Neural cell (in vitro differentiated cells): ENCODE measurements around the gene SIAE. TPM values are rescaled to one million over a fixed set of nuclear protein-coding genes. Genes with fewer than 3 reads are reported as not detected.

Experiments used
- H2AFZ ChIP-seq: fragments of 200-600, 300-800 bp; sonication (generic), shearing (Covaris generic); 2 replicates; pipeline ENCODE4 v1.6.0; 2014; ENCODE audit warnings: low read depth, mild to moderate bottlenecking, antibody characterized with exemption, low read length, moderate library complexity
- H3F3A ChIP-seq: fragments of 200-600 bp; shearing (Covaris generic); 2 replicates; pipeline ENCODE4 v1.6.1; 2016; ENCODE audit warnings: mild to moderate bottlenecking, moderate library complexity, mixed read lengths, antibody characterized with exemption, low read length; ENCODE audit not compliant: insufficient read depth, poor library complexity, severe bottlenecking
- H3K27ac ChIP-seq: fragments of 200-600, 300-800 bp; sonication (generic), shearing (Covaris generic); 2 replicates; pipeline ENCODE4 v1.5.1; 2014; ENCODE audit warnings: mild to moderate bottlenecking, low read length, moderate library complexity
- H3K27me3 ChIP-seq: fragments of 300-800, 200-600 bp; sonication (generic), shearing (Covaris generic); 2 replicates; pipeline ENCODE4 v1.6.0; 2014; ENCODE audit warnings: mild to moderate bottlenecking, low read depth, low read length, moderate library complexity; ENCODE audit not compliant: insufficient read depth
- H3K36me3 ChIP-seq: fragments of 300-800, 200-600 bp; sonication (generic), shearing (Covaris generic); 2 replicates; pipeline ENCODE4 v1.5.1; 2014; ENCODE audit warnings: mild to moderate bottlenecking, antibody characterized with exemption, low read length, moderate library complexity; ENCODE audit not compliant: insufficient read depth
- H3K4me2 ChIP-seq: fragments of 300-800, 200-600 bp; sonication (generic), shearing (Covaris generic); 2 replicates; pipeline ENCODE4 v1.6.0; 2014; ENCODE audit warnings: mild to moderate bottlenecking, low read length
- H3K4me3 ChIP-seq: fragments of 300-800, 200-600 bp; sonication (generic), shearing (Covaris generic); 2 replicates; pipeline ENCODE4 v1.5.1; 2014; ENCODE audit warnings: mild to moderate bottlenecking, low read length, moderate library complexity
- H3K79me2 ChIP-seq: fragments of 200-600 bp; shearing (Covaris generic); replicated peaks from 2 replicates; pipeline ENCODE4 v1.6.0; 2014; ENCODE audit warnings: mild to moderate bottlenecking, low read length, moderate library complexity; ENCODE audit not compliant: insufficient read depth
- H3K9ac ChIP-seq: fragments of 300-800, 200-600 bp; sonication (generic), shearing (Covaris generic); 2 replicates; pipeline ENCODE4 v1.6.1; 2016; ENCODE audit warnings: mild to moderate bottlenecking, low read length, mixed read lengths
- H3K9me2 ChIP-seq: fragments of 200-600 bp; shearing (Covaris generic); 2 replicates; pipeline ENCODE4 v1.6.1; 2016; ENCODE audit warnings: mild to moderate bottlenecking, low read length, mixed read lengths; ENCODE audit not compliant: insufficient read depth
- H3K9me3 ChIP-seq: fragments of 200-600, 300-800 bp; sonication (generic), shearing (Covaris generic); 2 replicates; pipeline ENCODE4 v1.6.1; 2016; ENCODE audit warnings: mild to moderate bottlenecking, mixed run types, low read length, moderate library complexity, mixed read lengths
- H4K20me1 ChIP-seq: fragments of 200-600 bp; shearing (Covaris generic); 2 replicates; pipeline ENCODE4 v1.6.1; 2016; ENCODE audit warnings: mild to moderate bottlenecking, mixed run types; ENCODE audit not compliant: insufficient read depth
- CTCF ChIP-seq: fragments of 450-650 bp; IDR thresholded peaks from 2 replicates; pipeline ENCODE4 v1.5.1; 2014; ENCODE audit warnings: antibody characterized with exemption, mild to moderate bottlenecking, moderate library complexity; ENCODE audit not compliant: poor library complexity, severe bottlenecking
- EP300 ChIP-seq: fragments of 450-650 bp; conservative IDR thresholded peaks from 2 replicates; pipeline ENCODE4 v1.6.1; 2014; ENCODE audit warnings: antibody characterized with exemption, mild to moderate bottlenecking, moderate library complexity; ENCODE audit not compliant: poor library complexity, severe bottlenecking
- EZH2 ChIP-seq: fragments of 200-600, 300-800 bp; shearing (Covaris generic), sonication (generic); IDR thresholded peaks from 2 replicates; pipeline ENCODE4 v1.6.1; 2014; ENCODE audit warnings: antibody characterized with exemption, low read length, borderline replicate concordance, mild to moderate bottlenecking; ENCODE audit not compliant: insufficient read depth, poor library complexity, severe bottlenecking
- MXI1 ChIP-seq: fragments of 450-650 bp; conservative IDR thresholded peaks from 2 replicates; pipeline ENCODE4 v1.6.1; 2014; ENCODE audit warnings: antibody characterized with exemption, mild to moderate bottlenecking; ENCODE audit not compliant: poor library complexity, severe bottlenecking
- POLR2AphosphoS5 ChIP-seq: IDR thresholded peaks from 2 replicates; pipeline ENCODE4 v1.6.1; 2012
- RAD21 ChIP-seq: fragments of 450-650 bp; conservative IDR thresholded peaks from 2 replicates; pipeline ENCODE4 v1.6.1; 2014; ENCODE audit warnings: antibody characterized with exemption, mild to moderate bottlenecking, moderate library complexity
- SMC3 ChIP-seq: fragments of 450-650 bp; conservative IDR thresholded peaks from 2 replicates; pipeline ENCODE4 v1.6.1; 2014; ENCODE audit warnings: antibody characterized with exemption, mild to moderate bottlenecking, moderate library complexity; ENCODE audit not compliant: poor library complexity
- TAF1 ChIP-seq: IDR thresholded peaks from 2 replicates; pipeline ENCODE4 v1.6.1; 2012; ENCODE audit warnings: low read depth
- polyA plus RNA-seq: library from polyadenylated mRNA; depleted of rRNA; stranded (reverse); fragments of >200 nt; gene quantifications from 2 replicates; pipeline ENCODE4 v1.2.3, GENCODE V29; 2014
- TF ChIP-seq, protein P1 (sequence below): IDR thresholded peaks from 2 replicates; pipeline ENCODE4 v1.6.1; 2012; ENCODE audit warnings: borderline replicate concordance

Gene SIAE
- polyA plus RNA-seq, 1 donor from 2014 or later: 4.0 TPM

DNA sequence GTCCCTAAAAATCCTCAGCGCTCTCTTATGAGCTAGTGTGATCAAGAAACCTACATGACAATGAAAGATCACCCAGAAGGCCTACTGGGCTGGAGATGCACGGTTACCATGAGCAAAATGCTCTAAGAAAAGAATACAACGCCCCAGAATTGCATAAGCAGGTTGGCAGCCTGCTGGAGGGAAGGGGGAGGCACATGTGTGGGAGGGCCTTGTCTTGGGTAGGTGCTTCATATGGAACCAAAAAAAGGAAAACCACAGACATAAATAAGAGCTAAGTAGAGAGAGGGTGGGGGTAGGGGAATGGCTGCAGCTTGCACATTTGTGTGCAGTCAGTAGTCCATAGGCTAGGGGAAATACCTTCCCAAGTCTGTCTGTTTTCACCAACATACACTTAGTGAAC lies 2.8 kb downstream of the SIAE start:
- no peak for TF ChIP-seq TAF1
- TF ChIP-seq, protein P1, sequence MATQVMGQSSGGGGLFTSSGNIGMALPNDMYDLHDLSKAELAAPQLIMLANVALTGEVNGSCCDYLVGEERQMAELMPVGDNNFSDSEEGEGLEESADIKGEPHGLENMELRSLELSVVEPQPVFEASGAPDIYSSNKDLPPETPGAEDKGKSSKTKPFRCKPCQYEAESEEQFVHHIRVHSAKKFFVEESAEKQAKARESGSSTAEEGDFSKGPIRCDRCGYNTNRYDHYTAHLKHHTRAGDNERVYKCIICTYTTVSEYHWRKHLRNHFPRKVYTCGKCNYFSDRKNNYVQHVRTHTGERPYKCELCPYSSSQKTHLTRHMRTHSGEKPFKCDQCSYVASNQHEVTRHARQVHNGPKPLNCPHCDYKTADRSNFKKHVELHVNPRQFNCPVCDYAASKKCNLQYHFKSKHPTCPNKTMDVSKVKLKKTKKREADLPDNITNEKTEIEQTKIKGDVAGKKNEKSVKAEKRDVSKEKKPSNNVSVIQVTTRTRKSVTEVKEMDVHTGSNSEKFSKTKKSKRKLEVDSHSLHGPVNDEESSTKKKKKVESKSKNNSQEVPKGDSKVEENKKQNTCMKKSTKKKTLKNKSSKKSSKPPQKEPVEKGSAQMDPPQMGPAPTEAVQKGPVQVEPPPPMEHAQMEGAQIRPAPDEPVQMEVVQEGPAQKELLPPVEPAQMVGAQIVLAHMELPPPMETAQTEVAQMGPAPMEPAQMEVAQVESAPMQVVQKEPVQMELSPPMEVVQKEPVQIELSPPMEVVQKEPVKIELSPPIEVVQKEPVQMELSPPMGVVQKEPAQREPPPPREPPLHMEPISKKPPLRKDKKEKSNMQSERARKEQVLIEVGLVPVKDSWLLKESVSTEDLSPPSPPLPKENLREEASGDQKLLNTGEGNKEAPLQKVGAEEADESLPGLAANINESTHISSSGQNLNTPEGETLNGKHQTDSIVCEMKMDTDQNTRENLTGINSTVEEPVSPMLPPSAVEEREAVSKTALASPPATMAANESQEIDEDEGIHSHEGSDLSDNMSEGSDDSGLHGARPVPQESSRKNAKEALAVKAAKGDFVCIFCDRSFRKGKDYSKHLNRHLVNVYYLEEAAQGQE: no peak
- no peak for TF ChIP-seq MXI1
- no peak for TF ChIP-seq RAD21
- no peak for TF ChIP-seq EP300
- TF ChIP-seq POLR2AphosphoS5: no peak
- no peak for TF ChIP-seq SMC3
- no peak for TF ChIP-seq EZH2

DNA sequence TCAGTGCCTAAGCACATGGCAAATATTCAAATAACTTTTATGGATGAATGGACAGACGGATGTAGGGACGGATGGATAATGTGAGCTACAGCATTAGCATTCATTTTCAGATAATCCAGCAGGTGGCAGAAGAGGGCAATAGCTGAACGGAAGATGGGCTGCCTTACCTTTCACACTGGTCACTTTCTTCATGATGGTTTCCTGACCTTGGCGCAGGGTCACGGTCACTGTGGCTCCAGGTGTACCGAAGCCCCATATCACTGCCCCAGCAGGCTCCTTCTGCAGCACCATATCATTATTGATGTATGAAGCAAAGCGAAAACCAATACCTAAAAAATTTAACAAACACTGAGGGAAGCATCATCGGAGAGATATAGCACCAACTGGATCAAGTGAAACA lies 4.3 kb downstream of the SIAE start:
- H3K9me2 ChIP-seq: no peaks in the 10 kb centered on the region
- H3K27me3 ChIP-seq: peaks cover 21% of the 10 kb centered on the region
- no peak overlapping the region for H3K4me2 ChIP-seq
- no peaks in the 10 kb centered on the region for H3K36me3 ChIP-seq
- no peaks in the 10 kb centered on the region for H3K79me2 ChIP-seq
- H2AFZ ChIP-seq: no peak overlapping the region
- no peaks in the 10 kb centered on the region for H3K9me3 ChIP-seq
- H3K27ac ChIP-seq: no peak overlapping the region
- H3K4me3 ChIP-seq: no peak overlapping the region
- no peaks in the 10 kb centered on the region for H4K20me1 ChIP-seq
- H3F3A ChIP-seq: no peaks in the 10 kb centered on the region
- H3K9ac ChIP-seq: no peak overlapping the region
- TF ChIP-seq RAD21 (peak; percentile 94), CTCF (peak; percentile 95), MXI1 (no peak), EZH2 (no peak), TAF1 (no peak), SMC3 (peak; percentile 96)

More for the DNA sequence above, 2.8 kb downstream of the SIAE start:
- Histone ChIP-seq H4K20me1 (no peaks in the 10 kb centered on the region), H3K36me3 (no peaks in the 10 kb centered on the region), H3K9me3 (no peaks in the 10 kb centered on the region), H3K27ac (no peak overlapping the region), H3K4me3 (no peak overlapping the region), H3F3A (no peaks in the 10 kb centered on the region), H3K9me2 (no peaks in the 10 kb centered on the region), H3K9ac (no peak overlapping the region), H2AFZ (no peak overlapping the region), H3K4me2 (no peak overlapping the region), H3K27me3 (peaks cover 21% of the 10 kb centered on the region), H3K79me2 (no peaks in the 10 kb centered on the region)

DNA sequence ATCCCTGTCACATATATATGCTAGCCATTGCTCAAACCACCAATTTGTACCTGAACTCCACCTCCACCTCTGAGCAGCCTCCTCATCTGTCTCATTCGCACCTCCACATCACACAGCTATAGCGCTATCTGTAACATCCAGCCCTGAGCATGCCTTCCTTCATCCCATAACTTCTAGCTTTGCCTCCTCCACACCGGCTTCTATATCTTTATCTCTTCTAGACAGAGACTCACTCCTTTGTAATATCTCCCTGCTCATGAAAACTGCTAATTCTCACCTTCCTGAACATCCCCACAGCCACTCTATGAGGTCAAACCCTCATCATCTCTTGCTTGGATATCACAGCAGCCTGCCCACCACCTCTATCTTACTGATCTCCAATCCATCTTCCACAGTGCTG lies 5.9 kb downstream of the SIAE start:
- H3K4me3 ChIP-seq: no peak overlapping the region
- H3K4me2 ChIP-seq: no peak overlapping the region

More for the DNA sequence above, 5.9 kb downstream of the SIAE start:
- H3K9me3 ChIP-seq: no peaks in the 10 kb centered on the region
- no peak overlapping the region for H3K27ac ChIP-seq
- H2AFZ ChIP-seq: no peak overlapping the region
- no peaks in the 10 kb centered on the region for H3K79me2 ChIP-seq
- H3K9ac ChIP-seq: no peak overlapping the region
- H3F3A ChIP-seq: no peaks in the 10 kb centered on the region
- peaks cover 14% of the 10 kb centered on the region for H3K27me3 ChIP-seq
- no peak for TF ChIP-seq MXI1
- no peak for TF ChIP-seq POLR2AphosphoS5
- no peaks in the 10 kb centered on the region for H3K36me3 ChIP-seq
- no peaks in the 10 kb centered on the region for H4K20me1 ChIP-seq
- H3K9me2 ChIP-seq: no peaks in the 10 kb centered on the region
